Activated CD8-positive, alpha-beta memory T cell treated with anti-CD3 and anti-CD28 coated beads, Interleukin-2, amount 50 U/mL, for 24 hours (primary cell): ENCODE results near the gene ADAMTSL2.

ENCODE experiments used
- DNase-seq: peaks from one replicate; pipeline ENCODE4 v3.0.0-alpha.2; 2020; ENCODE audit errors: extremely low read depth

Gene ADAMTSL2

DNA sequence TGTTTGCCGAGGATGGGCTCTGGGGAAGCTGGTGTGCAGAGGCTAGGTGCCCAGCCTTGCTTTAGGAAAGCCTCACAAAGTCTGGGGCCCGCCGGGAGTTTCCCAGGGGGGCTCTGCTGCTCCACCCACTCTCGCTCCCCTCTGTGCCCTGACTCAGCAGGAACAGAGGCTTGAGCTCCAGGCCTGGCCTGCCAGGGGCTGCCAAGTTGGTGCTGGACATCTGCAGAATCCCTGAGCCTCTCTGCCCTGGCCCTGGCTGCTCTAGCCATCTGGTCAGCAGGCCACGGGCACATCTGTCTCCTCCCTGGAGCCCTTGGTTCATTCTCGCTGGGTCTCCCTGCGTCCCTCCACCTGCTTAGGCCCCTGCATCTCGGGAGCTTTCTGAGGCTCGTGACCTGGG lies 647 bp upstream of the ADAMTSL2 start:
- DNase-seq = no peak

DNA sequence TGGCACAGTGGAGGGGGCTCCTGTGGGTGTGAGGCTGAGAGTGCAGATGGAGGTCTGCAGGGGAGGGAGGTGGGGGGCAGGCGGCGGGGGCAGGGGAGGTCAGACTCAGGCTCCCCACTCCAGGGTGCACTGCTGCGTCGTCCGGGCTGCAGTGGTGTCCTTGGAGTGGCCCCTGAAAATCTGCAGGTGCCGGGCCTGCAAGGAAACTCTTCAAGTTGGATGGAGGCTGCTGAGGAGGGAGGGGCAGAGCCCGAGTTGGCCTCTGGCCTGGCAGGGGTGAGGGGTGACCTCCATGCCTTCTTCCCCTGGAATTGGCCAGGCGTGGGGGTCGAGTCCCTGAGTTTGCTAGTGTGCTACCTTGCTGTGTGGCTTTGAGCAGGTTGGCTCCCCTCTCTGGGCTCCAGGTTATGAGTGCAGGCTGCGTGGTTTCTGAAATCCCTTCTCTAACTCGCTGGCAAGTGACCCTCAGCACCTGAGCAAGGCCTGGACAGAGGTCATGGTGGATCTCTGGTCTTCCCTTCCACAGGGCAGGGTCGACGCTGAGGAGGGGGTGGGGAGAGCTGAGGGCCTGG lies 888 bp downstream of the ADAMTSL2 start:
- no peak for DNase-seq

DNA sequence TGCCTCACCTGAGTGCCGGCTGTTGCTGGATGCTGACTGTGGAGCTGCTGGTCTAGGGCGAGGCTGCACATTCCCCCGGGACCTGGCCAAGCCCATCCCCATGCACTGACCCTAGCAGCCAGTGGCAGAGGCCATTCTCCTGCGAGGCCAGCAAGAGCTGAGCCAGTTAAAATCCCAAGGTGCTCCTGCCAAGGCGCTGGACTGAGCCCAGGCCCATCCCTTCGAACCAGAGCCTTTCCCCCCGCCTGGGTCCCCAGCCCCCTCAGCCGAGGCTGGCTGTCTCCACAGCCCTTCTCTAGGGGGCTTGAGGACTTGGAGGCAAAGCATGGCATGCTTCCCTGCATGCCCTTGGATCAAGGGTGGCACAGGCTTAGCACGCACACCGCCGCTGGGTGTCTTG lies 1.6 kb downstream of the ADAMTSL2 start:
- no peak for DNase-seq

DNA sequence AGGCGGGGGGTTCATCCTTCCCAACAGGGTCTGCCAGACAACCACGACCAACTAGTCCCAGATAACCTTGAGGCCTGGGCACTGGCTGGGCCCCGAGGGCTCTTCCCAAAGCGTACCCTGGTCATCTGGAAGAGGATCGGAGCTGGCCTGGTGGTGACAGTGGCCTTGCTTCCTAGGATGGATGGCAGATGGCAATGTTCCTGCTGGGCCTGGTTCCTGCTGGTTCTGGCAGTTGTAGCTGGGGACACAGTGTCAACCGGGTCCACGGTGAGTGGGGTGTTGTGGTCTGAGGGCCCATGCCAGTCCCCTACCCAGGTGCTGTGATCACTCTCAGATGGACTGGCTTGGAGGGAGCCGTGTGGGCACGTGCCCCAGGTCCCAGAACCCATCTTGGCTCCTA lies 2.0 kb downstream of the ADAMTSL2 start:
- DNase-seq = no peak

- DNase-seq = no peak
Observed at GRCh38 chr9:133537257-133537656, 2.8 kb downstream of the ADAMTSL2 start.

DNA sequence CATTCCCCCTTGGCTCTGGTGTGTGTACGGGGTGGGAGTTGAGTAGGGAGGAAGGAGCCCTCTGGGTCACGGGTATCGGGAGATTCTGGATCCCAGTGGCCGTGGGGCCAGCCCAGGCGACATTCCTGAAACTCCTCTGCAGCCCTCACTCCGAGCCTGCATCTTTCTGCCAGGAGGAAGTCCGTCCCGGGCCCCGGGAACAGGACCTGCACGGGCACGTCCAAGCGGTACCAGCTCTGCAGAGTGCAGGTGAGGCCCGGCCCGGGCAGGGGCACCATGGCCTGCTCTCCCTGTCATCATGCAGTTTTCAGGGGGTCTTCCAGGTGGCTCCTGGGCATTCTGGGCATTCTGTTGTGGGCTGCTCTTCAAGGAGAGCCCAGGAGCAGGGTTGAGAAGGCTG lies 3.7 kb downstream of the ADAMTSL2 start:
- DNase-seq = no peak

DNA sequence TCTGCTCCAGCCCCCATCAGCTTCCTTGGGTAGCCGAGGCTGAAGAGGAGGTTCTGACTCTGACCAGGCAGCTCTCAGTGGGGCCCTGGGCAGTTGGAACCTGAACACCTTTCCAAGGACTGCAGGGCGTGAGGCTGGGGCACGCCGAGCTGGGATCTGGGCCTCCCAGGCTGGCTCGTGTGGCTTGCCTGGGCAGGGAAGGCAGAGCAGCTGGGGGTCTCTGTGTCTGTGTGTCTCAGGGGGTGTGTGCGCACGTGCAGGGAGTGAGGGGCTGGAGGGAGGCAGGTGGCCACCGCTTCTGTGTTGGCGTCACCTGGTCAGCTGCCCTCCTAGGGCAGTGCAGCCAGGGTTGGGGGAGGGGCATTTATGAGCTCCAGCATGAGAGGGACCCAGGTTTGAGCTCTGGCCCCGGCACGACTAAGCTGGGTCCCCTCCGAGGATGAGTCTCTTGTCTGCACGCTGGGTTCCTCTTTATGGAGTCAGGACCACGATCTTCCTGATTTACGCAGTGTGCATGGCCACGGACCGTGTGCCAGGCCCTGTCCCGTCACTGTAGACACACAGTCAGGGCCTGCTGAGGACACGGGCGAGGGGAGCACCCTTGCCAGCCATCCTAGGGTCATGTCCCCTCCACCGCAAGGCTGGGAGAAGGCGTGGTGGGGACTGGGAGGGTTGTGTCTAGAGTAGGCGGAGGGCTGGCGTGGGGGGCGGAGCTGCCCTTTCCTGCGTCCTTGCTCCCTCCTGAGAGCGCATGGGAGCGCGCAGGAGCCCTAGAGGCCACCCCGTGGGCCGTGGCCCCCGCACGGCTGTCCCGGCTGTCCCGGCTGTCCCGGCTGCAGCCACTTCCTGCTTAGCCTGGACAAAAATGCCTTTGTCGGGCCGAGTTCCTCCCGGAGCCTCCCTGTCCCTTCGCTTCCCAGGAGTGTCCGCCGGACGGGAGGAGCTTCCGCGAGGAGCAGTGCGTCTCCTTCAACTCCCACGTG lies 4.6 kb downstream of the ADAMTSL2 start:
- no peak for DNase-seq

- no peak for DNase-seq
Observed at GRCh38 chr9:133539991-133540697, 5.6 kb downstream of the ADAMTSL2 start.

DNA sequence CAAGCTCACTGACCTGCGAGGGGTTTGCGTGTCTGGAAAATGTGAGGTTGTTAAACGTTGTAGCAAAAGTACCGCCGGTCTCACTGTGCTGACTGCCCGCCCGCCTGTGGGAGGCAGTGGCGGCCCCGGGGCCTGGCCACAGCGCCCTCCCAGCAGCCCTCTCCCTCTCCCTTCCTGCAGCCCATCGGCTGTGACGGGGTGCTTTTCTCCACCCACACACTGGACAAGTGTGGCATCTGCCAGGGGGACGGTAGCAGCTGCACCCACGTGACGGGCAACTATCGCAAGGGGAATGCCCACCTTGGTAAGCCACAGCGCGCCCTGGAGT lies 6.2 kb downstream of the ADAMTSL2 start:
- no peak for DNase-seq

DNA sequence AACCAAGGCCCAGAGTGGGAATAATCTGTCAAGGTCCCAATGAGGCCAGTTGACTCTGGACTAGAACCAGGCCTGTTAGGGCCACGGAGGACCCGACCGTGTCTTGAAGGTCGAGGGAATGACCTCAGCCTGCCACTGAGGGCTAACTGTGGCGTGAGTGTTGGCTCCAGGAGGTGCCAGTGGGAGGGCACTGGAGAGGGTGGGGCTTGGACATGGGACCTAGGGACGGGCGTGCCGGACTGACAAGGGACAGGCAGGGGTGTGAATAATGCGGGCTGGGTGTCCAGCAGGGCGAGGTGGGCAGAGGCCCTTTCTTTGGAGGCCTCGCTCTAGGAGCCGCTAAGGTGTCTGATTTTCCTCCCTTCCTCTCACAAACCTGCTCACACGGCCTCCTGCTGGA lies 7.5 kb downstream of the ADAMTSL2 start:
- no peak for DNase-seq

DNA sequence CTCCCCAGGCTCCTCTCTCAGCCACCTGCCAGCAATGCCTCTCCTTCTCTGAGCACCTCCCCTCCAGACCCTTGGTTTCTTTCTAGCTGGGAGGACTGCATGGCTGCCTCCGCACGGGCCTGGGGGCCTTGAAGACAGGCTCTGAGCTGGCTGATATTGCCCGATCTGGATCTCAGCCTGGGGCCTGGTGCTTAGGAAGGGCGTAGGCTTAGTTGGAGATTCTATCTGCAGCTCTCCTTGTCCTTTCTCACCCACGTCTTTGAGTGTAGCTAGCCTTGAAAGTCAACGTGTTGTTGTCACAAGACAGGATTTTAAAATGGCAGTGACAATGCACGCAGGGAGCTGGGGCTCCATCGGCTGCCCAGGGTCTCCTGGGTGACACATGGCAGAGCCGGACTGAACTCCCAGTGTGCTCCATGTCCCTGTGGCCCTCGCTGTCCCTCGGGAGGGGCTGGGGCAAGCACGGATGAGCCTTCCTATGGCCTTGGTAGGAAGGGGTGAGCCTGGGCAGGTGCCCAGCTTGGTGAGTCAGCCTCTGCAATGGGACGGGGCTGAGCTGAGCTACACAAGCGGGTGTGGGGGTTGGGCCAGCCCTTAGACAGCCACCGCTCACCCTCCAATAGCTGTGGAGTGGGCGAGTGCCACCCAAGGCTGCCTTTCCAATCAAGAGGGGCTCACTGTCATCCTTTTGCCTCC lies 9.4 kb downstream of the ADAMTSL2 start:
- DNase-seq = no peak

DNA sequence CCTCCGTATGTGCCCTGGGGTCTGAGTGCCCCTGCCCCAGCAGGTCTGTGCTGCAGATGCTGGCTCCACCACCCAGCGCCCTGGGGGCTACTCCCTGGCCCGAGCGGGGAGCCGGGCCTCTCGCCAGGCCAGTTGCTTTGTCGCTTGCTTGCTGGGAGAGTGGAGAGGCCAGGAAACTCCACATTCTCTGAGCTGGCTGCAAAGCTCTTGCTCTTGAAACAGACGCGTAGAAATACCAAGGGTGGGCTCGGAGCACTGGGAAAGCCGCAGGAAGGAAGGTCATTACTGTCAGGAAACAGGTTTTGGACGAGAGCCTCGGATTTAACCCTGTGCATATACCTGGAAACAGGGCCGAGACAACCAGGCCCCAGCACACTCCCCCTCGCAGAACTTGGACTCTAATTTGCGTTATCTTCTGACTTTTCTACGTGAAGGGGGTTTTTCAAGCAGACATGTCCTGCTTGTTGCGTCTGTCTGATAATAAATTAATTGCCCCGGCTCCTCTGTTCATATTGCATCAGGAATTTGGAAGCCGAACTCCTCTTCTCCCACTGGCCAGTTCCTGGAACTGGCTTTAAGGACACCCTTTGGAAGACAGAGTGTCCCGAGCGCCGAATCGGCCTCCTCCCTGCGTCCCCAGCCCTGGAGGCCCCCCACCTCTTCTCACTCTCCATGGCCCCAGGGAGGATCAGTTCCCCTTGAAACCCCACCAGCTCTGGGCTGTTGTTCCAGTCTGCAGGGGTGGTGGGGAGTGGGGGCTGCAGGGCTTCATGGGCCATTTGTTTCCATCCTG lies 11.2 kb downstream of the ADAMTSL2 start:
- DNase-seq = no peak

- DNase-seq = no peak
Observed at GRCh38 chr9:133546287-133546680, 11.8 kb downstream of the ADAMTSL2 start.

- DNase-seq = no peak
Observed at GRCh38 chr9:133547116-133547515, 12.6 kb downstream of the ADAMTSL2 start.

DNA sequence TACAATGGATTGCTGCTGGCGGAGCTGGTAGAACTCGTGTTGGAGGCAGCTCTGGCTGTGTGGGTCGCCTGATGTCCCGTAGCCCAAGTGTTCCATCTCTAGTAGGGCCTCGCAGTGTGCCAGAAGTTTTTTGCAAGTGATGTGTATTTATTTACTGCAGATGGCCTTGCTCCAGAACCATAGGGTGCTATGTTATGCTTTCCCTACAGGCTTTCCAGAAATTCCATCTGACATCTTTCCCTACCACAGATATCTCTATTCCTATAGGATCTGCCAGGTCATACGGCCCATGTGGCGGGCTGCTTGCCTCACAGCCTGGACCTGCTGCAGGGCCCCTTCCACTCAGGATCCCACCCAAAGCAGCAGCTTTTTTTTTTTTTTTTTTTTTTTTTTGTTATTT lies 16.9 kb downstream of the ADAMTSL2 start:
- DNase-seq = no peak

- DNase-seq = no peak
Observed at GRCh38 chr9:133552236-133552635, 17.7 kb downstream of the ADAMTSL2 start.

DNA sequence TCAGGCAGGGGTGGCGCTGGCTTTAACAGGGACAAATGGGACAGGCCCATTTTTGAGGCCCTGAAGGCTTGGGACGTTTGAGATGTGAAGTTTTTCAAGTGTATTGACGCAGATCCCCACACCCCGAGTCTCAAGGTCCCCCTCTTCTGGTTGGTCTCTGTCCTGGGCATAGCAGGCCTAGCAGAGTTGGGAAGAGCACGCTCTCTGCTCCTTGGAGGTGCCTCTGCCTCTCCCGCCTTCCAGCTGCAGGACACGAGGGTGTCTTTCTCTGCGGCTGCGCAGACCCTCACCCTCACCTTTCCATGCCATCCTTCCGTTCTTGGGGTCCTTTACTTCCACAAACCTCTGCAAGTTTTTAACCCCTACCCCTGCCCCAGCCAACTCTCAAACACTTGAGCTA lies 18.6 kb downstream of the ADAMTSL2 start:
- no peak for DNase-seq

GRCh38 chr9:133553973-133554713 lies 19.6 kb downstream of the ADAMTSL2 start:
- DNase-seq = no peak

GRCh38 chr9:133554729-133555128 lies 20.2 kb downstream of the ADAMTSL2 start:
- DNase-seq = no peak

DNA sequence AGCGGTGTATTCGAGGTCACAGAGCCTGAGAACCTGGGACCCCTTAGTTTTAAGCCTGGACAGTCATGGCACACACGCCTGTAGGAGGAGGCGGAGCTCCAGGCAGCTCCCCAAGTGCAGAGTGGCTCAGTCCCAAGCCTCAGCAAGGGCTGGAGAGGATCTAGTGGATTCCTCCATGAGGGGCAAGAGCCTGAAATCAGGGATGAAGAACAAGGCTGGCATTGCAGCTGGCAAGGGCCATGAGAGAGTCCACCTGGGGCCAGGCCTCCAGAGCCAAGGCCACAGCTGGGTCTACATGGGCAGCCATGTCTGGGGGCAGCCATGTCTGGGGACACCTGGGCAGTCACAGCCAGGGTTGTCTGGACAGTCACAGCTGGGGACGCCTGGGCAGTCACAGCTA lies 21.9 kb downstream of the ADAMTSL2 start:
- DNase-seq = no peak

DNA sequence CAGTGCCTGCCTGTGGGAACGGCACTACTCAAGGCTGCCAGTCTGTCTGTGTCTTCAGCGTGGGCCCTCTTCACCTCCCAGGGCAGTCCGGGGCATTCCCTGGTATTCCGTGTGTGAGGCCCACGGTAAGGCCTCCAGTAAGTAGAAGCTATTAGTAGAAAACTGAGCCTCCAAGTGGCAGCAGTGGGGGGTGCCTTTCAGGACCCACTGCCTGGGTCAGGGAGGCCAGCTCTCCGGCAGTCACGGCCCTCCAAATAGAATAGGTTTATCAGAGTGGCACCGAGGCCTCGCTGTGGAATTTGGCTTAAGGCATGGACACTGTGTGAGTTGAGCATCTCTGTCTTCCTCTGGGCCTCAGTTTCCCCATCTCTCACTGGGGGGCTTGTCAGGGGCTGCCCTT lies 23.1 kb downstream of the ADAMTSL2 start:
- no peak for DNase-seq
